H1 (cell line): Measurements from ENCODE around the gene FAM133A. TPM values are rescaled to one million over a fixed set of nuclear protein-coding genes. Genes with fewer than 3 reads are reported as not detected.

Experiments
- CBX5 ChIP-seq: fragments of 300-800, 300-1000 bp; sonication (generic); IDR thresholded peaks from 2 replicates; pipeline ENCODE4 v1.7.1; 2016; ENCODE audit warnings: antibody characterized with exemption, low read length, low read depth
- CEBPB ChIP-seq: IDR thresholded peaks from 2 replicates; pipeline ENCODE4 v1.6.1; 2012; ENCODE audit warnings: low read depth, low read length
- EP300 ChIP-seq, 2 experiments: IDR thresholded peaks; 1 replicate in 1 of 2; 2 replicates in 1 of 2; pipeline ENCODE4 v1.6.1; 2011 to 2012; ENCODE audit warnings: low read depth in 2 of 2, low read length in 2 of 2, mild to moderate bottlenecking in 2 of 2, borderline replicate concordance in 1 of 2, inconsistent platforms in 1 of 2, moderate library complexity in 1 of 2
- HDAC2 ChIP-seq, 2 experiments: fragments of 300-600 bp in 1 of 2; sonication (generic) in 1 of 2; IDR thresholded peaks; 2 replicates each; pipeline ENCODE4 v1.6.1; 2011 to 2012; ENCODE audit warnings: low read depth in 2 of 2, low read length in 2 of 2, mild to moderate bottlenecking in 2 of 2, moderate library complexity in 2 of 2, borderline replicate concordance in 1 of 2, inconsistent platforms in 1 of 2
- RBBP5 ChIP-seq: IDR thresholded peaks from 2 replicates; pipeline ENCODE4 v1.7.1; 2012; ENCODE audit warnings: low read depth, mild to moderate bottlenecking, inconsistent platforms, low read length, moderate library complexity, borderline replicate concordance
- SIRT6 ChIP-seq: IDR thresholded peaks from one replicate; pipeline ENCODE4 v1.7.1; 2012; ENCODE audit warnings: low read length, inconsistent platforms
- SIX5 ChIP-seq: IDR thresholded peaks from 2 replicates; pipeline ENCODE4 v1.6.1; 2011; ENCODE audit warnings: mild to moderate bottlenecking, low read depth, low read length
- TEAD4 ChIP-seq: IDR thresholded peaks from 2 replicates; pipeline ENCODE4 v1.6.1; 2012; ENCODE audit warnings: low read depth, low read length, inconsistent platforms, mixed read lengths
- polyA plus RNA-seq, 7 experiments: library from polyadenylated mRNA; depleted of rRNA in 3 of 7; stranded (reverse) in 5 of 7; unstranded in 2 of 7; fragments of >200 nt in 5 of 7; fragments of 200-250 nt in 2 of 7; gene quantifications; 1 replicate in 5 of 7; 2 replicates in 1 of 7; 4 replicates in 1 of 7; pipeline versions ENCODE4 v1.2.1 to v1.2.3, GENCODE V29; 2011 to 2013; ENCODE audit warnings: missing spikeins in 2 of 7, mixed read lengths in 2 of 7
- total RNA-seq: library from RNA; stranded (reverse); fragmentation: NEBNext Ultra II Directional; extraction: Animal tissue kit (Norgen Biotek cat#: 25700); gene quantifications from 2 replicates; pipeline ENCODE4 v1.2.1, GENCODE V29; 2021

Gene FAM133A
- total and polyA plus RNA-seq, 2 of the 8 experiments (the other 6 are each of a cell fraction or from before 2014, with no cell fraction given) = 0.26 to 0.82 TPM

DNA sequence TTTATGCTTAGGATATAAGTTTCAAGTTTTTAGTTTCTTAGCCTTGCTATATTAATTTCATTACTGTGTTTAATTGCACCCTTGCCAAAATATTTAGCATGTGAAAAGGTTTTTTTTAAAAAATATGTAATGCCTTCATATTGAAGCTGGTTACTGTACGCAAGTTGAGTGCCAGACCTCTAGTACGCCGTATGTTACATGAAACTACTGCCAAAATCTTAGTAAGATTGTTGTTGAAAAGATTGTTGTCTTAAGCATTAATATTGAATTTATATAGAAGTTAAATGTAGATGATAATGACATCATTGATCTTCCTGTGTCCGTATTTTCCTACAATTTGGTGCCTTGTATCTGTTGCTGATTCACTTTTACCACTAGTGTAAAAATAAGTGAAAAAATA is 37.1 kb downstream of the FAM133A start (continued):
- TF ChIP-seq EP300 (IDR thresholded peaks at IDR 0.05; ENCODE audit: borderline replicate concordance in 1 of 2, low read depth in 2 of 2, low read length in 2 of 2) = no peak
- TF ChIP-seq HDAC2 (IDR thresholded peaks at IDR 0.05; ENCODE audit: borderline replicate concordance in 1 of 2, low read depth in 2 of 2, low read length in 2 of 2) = no peak
- TF ChIP-seq CBX5 = no peak
- TF ChIP-seq SIX5 = no peak
- TF ChIP-seq RBBP5 = no peak
- no peak for TF ChIP-seq TEAD4
- TF ChIP-seq CEBPB = no peak
- TF ChIP-seq SIRT6 = no peak
